Fibroblast of lung (primary cell): Measurements from ENCODE around the gene BAZ1A. TPM values are rescaled to one million over a fixed set of nuclear protein-coding genes. Genes with fewer than 3 reads are reported as not detected.

Experiments used
- DNase-seq, 2 donors: peaks; one replicate each; pipeline versions ENCODE4 v3.0.0 to v3.0.0-alpha.2; 2010; ENCODE audit warnings: low read depth in 2 of 2
- H2AFZ ChIP-seq: 2 replicates; pipeline ENCODE4 v1.5.1; 2012; ENCODE audit warnings: low read length, control low read depth, inconsistent platforms
- H3K27ac ChIP-seq: 2 replicates; pipeline ENCODE4 v1.5.1; 2011; ENCODE audit warnings: low read length, control low read depth; ENCODE audit not compliant: insufficient read depth
- H3K27me3 ChIP-seq: 2 replicates; pipeline ENCODE4 v1.5.1; 2011; ENCODE audit warnings: mild to moderate bottlenecking, low read length; ENCODE audit not compliant: control insufficient read depth, insufficient read depth
- H3K36me3 ChIP-seq: 2 replicates; pipeline ENCODE4 v1.5.1; 2011; ENCODE audit warnings: low read length; ENCODE audit not compliant: control insufficient read depth, insufficient read depth
- H3K4me1 ChIP-seq: 2 replicates; pipeline ENCODE4 v1.5.1; 2011; ENCODE audit warnings: low read length; ENCODE audit not compliant: control insufficient read depth, insufficient read depth; ENCODE audit errors: extremely low read depth
- H3K4me2 ChIP-seq: 2 replicates; pipeline ENCODE4 v1.5.1; 2011; ENCODE audit warnings: low read length, control low read depth; ENCODE audit not compliant: insufficient read depth; ENCODE audit errors: extremely low read depth
- H3K4me3 ChIP-seq, 4 experiments: fragments of 200-600 bp in 1 of 4; sonication (generic) in 1 of 4; replicated peaks in 1 of 4; 2 replicates each; pipeline ENCODE4 v1.5.1; 2011 to 2016; ENCODE audit warnings: low read length in 4 of 4, low read depth in 3 of 4, mild to moderate bottlenecking in 3 of 4, control low read depth in 2 of 4, inconsistent platforms in 1 of 4, mixed read lengths in 1 of 4; ENCODE audit not compliant: insufficient read depth in 1 of 4; ENCODE audit errors: control extremely low read depth in 1 of 4
- H3K79me2 ChIP-seq: 2 replicates; pipeline ENCODE4 v1.5.1; 2012; ENCODE audit warnings: mild to moderate bottlenecking, low read length, inconsistent platforms; ENCODE audit not compliant: control insufficient read depth, insufficient read depth
- H3K9ac ChIP-seq: 2 replicates; pipeline ENCODE4 v1.5.1; 2011; ENCODE audit warnings: mild to moderate bottlenecking, low read length, control low read depth; ENCODE audit not compliant: insufficient read depth
- H3K9me3 ChIP-seq: 2 replicates; pipeline ENCODE4 v1.5.1; 2012; ENCODE audit warnings: low read depth, low read length; ENCODE audit not compliant: control insufficient read depth, insufficient read depth
- H4K20me1 ChIP-seq: 2 replicates; pipeline ENCODE4 v1.5.1; 2011; ENCODE audit warnings: low read length; ENCODE audit not compliant: control insufficient read depth, insufficient read depth; ENCODE audit errors: extremely low read depth
- CTCF ChIP-seq, 2 donors: IDR thresholded peaks in 1 of 2; conservative IDR thresholded peaks in 1 of 2; 1 replicate in 1 of 2; 2 replicates in 1 of 2; pipeline ENCODE4 v1.5.1; 2011 to 2012; ENCODE audit warnings: low read length in 2 of 2, control low read depth in 1 of 2, inconsistent platforms in 1 of 2, low read depth in 1 of 2, mild to moderate bottlenecking in 1 of 2
- EZH2 ChIP-seq: IDR thresholded peaks from 2 replicates; pipeline ENCODE4 v1.5.1; 2012; ENCODE audit warnings: low read length, control low read depth, mild to moderate bottlenecking; ENCODE audit errors: missing control alignments
- polyA plus RNA-seq, 2 donors: library from polyadenylated mRNA; depleted of rRNA in 1 of 2; stranded (reverse) in 1 of 2; unstranded in 1 of 2; fragments of >200 nt; gene quantifications; 2 replicates each; pipeline ENCODE4 v1.2.1, GENCODE V29; 2011 to 2012; ENCODE audit warnings: missing spikeins in 1 of 2
- total RNA-seq: library from RNA; depleted of rRNA; stranded (reverse); fragments of >200 nt; gene quantifications from 2 replicates; pipeline ENCODE4 v1.2.1, GENCODE V29; 2014

Gene BAZ1A
- total and polyA plus RNA-seq, 2 donors (not counting 1 experiment from before 2014, with no cell fraction given): 21.1 to 35.2 TPM

GRCh38 chr14:34890937-34891336 lies 15.8 kb upstream of the BAZ1A start:
- Histone ChIP-seq H3K79me2 (no peaks in the 10 kb centered on the region), H3K4me3 (no peak overlapping the region), H3K4me1 (no peaks in the 10 kb centered on the region), H3K9ac (no peak overlapping the region), H3K27me3 (no peaks in the 10 kb centered on the region), H3K36me3 (no peaks in the 10 kb centered on the region), H2AFZ (no peak overlapping the region), H3K4me2 (no peak overlapping the region), H4K20me1 (no peaks in the 10 kb centered on the region), H3K9me3 (no peaks in the 10 kb centered on the region), H3K27ac (no peak overlapping the region)
- no peak for DNase-seq
- no peak for TF ChIP-seq EZH2
- TF ChIP-seq CTCF (conservative IDR thresholded peaks at IDR 0.05 in 1 of 2, IDR thresholded peaks at IDR 0.05 in 1 of 2; ENCODE audit: low read depth in 1 of 2, low read length in 2 of 2): no peak

GRCh38 chr14:34888186-34888585 lies 13.0 kb upstream of the BAZ1A start:
- H3K27me3 ChIP-seq: no peaks in the 10 kb centered on the region
- no peak for TF ChIP-seq CTCF (conservative IDR thresholded peaks at IDR 0.05 in 1 of 2, IDR thresholded peaks at IDR 0.05 in 1 of 2; ENCODE audit: low read depth in 1 of 2, low read length in 2 of 2)
- TF ChIP-seq EZH2: no peak

GRCh38 chr14:34883954-34884353 lies 8.8 kb upstream of the BAZ1A start:
- DNase-seq: no peak
- Histone ChIP-seq H3K4me2 (no peak overlapping the region), H2AFZ (no peak overlapping the region), H4K20me1 (no peaks in the 10 kb centered on the region), H3K79me2 (no peaks in the 10 kb centered on the region), H3K4me3 (no peak overlapping the region), H3K4me1 (no peaks in the 10 kb centered on the region), H3K9me3 (no peaks in the 10 kb centered on the region), H3K27ac (no peak overlapping the region), H3K27me3 (no peaks in the 10 kb centered on the region), H3K9ac (no peak overlapping the region), H3K36me3 (no peaks in the 10 kb centered on the region)
- TF ChIP-seq EZH2 (no peak), CTCF (conservative IDR thresholded peaks at IDR 0.05 in 1 of 2, IDR thresholded peaks at IDR 0.05 in 1 of 2; ENCODE audit: low read depth in 1 of 2, low read length in 2 of 2) (no peak)

More at GRCh38 chr14:34888186-34888585, 13.0 kb upstream of the BAZ1A start:
- DNase-seq: no peak
- no peaks in the 10 kb centered on the region for H3K4me1 ChIP-seq
- H2AFZ ChIP-seq: no peak overlapping the region
- H3K4me2 ChIP-seq: no peak overlapping the region
- no peak overlapping the region for H3K27ac ChIP-seq
- H3K9me3 ChIP-seq: no peaks in the 10 kb centered on the region
- no peaks in the 10 kb centered on the region for H3K79me2 ChIP-seq
- no peaks in the 10 kb centered on the region for H4K20me1 ChIP-seq
- no peaks in the 10 kb centered on the region for H3K36me3 ChIP-seq
- H3K4me3 ChIP-seq: no peak overlapping the region
- no peak overlapping the region for H3K9ac ChIP-seq
